ACC112 (cell line): Measurements from ENCODE around the gene SMC4.

Source experiments
- H2AFZ ChIP-seq: fragments of 200-600 bp; sonication (generic); one replicate; pipeline ENCODE4 v1.6.0; 2017; ENCODE audit warnings: antibody characterized with exemption, low read length; ENCODE audit not compliant: unreplicated experiment
- H3K27ac ChIP-seq: fragments of 200-600 bp; sonication (generic); 2 replicates; pipeline ENCODE4 v1.5.1; 2014; ENCODE audit warnings: low read depth, mild to moderate bottlenecking, antibody characterized with exemption, low read length, moderate library complexity
- H3K27me3 ChIP-seq: fragments of 200-600 bp; sonication (generic); 2 replicates; pipeline ENCODE4 v1.6.1; 2014; ENCODE audit warnings: mild to moderate bottlenecking, antibody characterized with exemption, low read length, moderate library complexity, mixed read lengths; ENCODE audit not compliant: insufficient read depth
- H3K36me3 ChIP-seq: fragments of 200-600 bp; sonication (generic); 2 replicates; pipeline ENCODE4 v1.6.1; 2016; ENCODE audit warnings: mild to moderate bottlenecking, antibody characterized with exemption, low read length, moderate library complexity, mixed read lengths; ENCODE audit not compliant: insufficient read depth
- H3K4me1 ChIP-seq: fragments of 200-600 bp; sonication (generic); one replicate; pipeline ENCODE4 v1.6.1; 2016; ENCODE audit warnings: low read length, mixed read lengths; ENCODE audit not compliant: insufficient read depth, unreplicated experiment, control insufficient read depth
- H3K4me3 ChIP-seq: fragments of 200-600 bp; sonication (generic); 2 replicates; pipeline ENCODE4 v1.5.1; 2014; ENCODE audit warnings: mild to moderate bottlenecking, low read depth, low read length
- H3K79me2 ChIP-seq: fragments of 200-600 bp; sonication (generic); one replicate; pipeline ENCODE4 v1.6.0; 2016; ENCODE audit warnings: low read length; ENCODE audit not compliant: control insufficient read depth, unreplicated experiment, insufficient read depth

SMC4 gene

DNA sequence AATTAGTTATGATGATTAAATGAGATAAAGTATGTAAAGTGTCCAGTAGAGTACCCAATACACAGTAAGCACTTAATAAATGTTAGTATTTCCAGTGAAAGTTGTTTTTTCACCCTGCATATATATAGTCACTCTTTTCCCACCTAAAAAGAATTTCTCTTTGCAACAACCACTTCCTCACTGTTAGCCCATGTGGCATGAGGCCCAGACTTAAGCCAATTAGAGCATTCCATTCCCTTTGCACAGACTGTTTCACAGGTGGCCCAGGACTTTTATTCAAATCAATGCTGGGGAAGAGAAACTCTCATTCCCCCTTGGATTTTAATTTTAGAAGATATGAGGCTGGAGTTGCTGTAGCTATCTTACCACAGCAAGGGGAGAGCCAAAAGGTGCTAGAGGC is 4.2 kb upstream of the SMC4 start:
- Histone ChIP-seq H2AFZ (no peak overlapping the region), H3K79me2 (peaks cover 81% of the 10 kb centered on the region), H3K27ac (no peak overlapping the region), H3K36me3 (no peaks in the 10 kb centered on the region; the same call in 1 of the 2 replicates), H3K4me3 (no peak overlapping the region), H3K4me1 (peaks cover 24% of the 10 kb centered on the region), H3K27me3 (no peaks in the 10 kb centered on the region)

- Histone ChIP-seq H3K27me3 (no peaks in the 10 kb centered on the region), H3K4me1 (peaks cover 39% of the 10 kb centered on the region), H3K4me3 (peak overlapping the region; percentile 92), H3K79me2 (peaks cover 84% of the 10 kb centered on the region), H2AFZ (peak overlapping the region; percentile 98), H3K27ac (peak overlapping the region; percentile 87), H3K36me3 (peaks cover 9% of the 10 kb centered on the region; the same call in 1 of the 2 replicates)
These were observed 678 bp upstream of the SMC4 start for GRCh38 chr3:160398820-160399124.

GRCh38 chr3:160400030-160400701 is 716 bp downstream of the SMC4 start:
- H2AFZ ChIP-seq = peak overlapping the region; percentile 61
- peak overlapping the region; percentile 87 for H3K27ac ChIP-seq
- peak overlapping the region; percentile 92 for H3K4me3 ChIP-seq
- peaks cover 46% of the 10 kb centered on the region for H3K4me1 ChIP-seq
- H3K27me3 ChIP-seq = no peaks in the 10 kb centered on the region
- peaks cover 23% of the 10 kb centered on the region for H3K36me3 ChIP-seq
- H3K79me2 ChIP-seq = peaks cover 88% of the 10 kb centered on the region

GRCh38 chr3:160400702-160401150 is 1.3 kb downstream of the SMC4 start:
- H3K4me3 ChIP-seq = peak overlapping the region; percentile 92
- peak overlapping the region; percentile 61 for H2AFZ ChIP-seq
- peaks cover 29% of the 10 kb centered on the region for H3K36me3 ChIP-seq
- H3K27me3 ChIP-seq = no peaks in the 10 kb centered on the region
- H3K79me2 ChIP-seq = peaks cover 88% of the 10 kb centered on the region
- H3K4me1 ChIP-seq = peaks cover 40% of the 10 kb centered on the region
- peak overlapping the region; percentile 87 for H3K27ac ChIP-seq

DNA sequence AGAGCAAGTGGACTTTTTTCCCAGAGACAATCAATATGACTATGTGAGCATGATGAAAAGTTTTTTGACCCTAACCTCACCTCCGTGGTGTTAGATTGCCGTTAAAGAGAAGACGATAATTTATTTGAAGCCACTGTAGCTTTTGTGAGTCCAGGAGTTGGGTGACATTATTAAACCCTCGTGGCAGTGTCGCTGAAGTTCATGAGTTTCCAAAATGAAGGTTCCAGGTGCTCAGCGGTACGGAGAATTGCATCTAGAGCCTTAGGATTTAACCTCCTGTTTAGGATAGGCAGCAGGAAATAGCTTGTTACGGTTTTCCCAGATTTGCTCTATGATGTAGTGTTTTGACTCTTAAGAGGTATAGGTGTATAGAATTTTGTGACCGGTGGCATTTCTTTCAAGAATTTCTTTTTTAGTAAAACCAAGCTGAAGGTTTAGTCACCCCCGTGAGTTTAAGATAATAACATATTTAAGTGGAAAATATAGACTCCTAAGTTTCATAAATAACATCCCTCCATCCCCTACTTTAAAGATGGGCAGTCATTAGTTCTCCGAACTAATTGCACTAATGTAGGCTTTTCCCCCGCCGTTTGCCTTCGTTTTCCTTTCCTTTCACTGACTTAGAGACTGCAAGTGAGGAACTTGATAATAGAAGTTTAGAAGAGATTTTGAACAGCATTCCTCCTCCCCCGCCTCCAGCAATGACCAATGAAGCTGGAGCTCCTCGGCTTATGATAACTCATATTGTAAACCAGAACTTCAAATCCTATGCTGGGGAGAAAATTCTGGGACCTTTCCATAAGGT is 2.0 kb downstream of the SMC4 start:
- peak overlapping the region; percentile 92 for H3K4me3 ChIP-seq
- H3K4me1 ChIP-seq = peaks cover 37% of the 10 kb centered on the region
- no peak overlapping the region for H2AFZ ChIP-seq
- H3K27ac ChIP-seq = peak overlapping the region; percentile 87
- peaks cover 94% of the 10 kb centered on the region for H3K79me2 ChIP-seq
- H3K27me3 ChIP-seq = no peaks in the 10 kb centered on the region
- peaks cover 36% of the 10 kb centered on the region for H3K36me3 ChIP-seq

DNA sequence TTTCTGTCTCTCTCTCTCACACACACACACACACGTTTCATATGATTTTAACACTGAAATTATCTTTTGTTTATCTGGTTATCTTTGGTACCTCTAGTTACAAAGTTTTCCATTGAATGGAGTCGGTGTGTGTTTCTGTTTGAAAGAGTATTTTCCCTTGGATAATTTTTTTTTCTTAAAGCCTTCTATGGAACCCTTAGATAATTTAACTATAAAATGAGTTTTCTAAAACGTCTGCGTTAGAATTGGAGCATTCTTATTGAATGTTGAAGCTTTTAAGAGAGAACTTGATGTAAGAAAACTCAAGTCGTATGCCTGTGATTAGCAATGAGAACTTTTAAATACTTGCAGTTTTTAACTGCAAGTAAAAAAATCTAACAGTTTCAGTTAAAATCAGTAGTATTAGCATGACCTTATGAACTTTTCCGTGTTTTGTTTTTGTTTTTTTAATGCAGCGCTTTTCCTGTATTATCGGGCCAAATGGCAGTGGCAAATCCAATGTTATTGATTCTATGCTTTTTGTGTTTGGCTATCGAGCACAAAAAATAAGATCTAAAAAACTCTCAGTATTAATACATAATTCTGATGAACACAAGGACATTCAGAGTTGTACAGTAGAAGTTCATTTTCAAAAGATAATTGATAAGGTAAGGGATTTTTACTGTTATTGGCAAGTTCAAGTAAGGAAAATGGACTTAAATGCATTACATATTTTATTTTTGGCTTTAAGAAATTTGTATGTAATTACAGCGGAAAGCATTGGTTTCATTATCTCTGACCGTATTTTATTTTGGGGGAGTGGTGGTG is 3.0 kb downstream of the SMC4 start:
- Histone ChIP-seq H3K27me3 (no peaks in the 10 kb centered on the region), H3K4me1 (peaks cover 30% of the 10 kb centered on the region), H3K36me3 (peaks cover 43% of the 10 kb centered on the region), H3K4me3 (peak overlapping the region; percentile 92), H2AFZ (no peak overlapping the region), H3K79me2 (peaks cover 94% of the 10 kb centered on the region), H3K27ac (peak overlapping the region; percentile 35)

- H3K4me3 ChIP-seq = peak overlapping the region; percentile 92
- peak overlapping the region; percentile 35 for H3K27ac ChIP-seq
- peaks cover 29% of the 10 kb centered on the region for H3K4me1 ChIP-seq
- peaks cover 43% of the 10 kb centered on the region for H3K36me3 ChIP-seq
- H3K79me2 ChIP-seq = peaks cover 94% of the 10 kb centered on the region
- H3K27me3 ChIP-seq = no peaks in the 10 kb centered on the region
- H2AFZ ChIP-seq = no peak overlapping the region
These were observed 3.6 kb downstream of the SMC4 start for GRCh38 chr3:160403028-160403545.

- H3K27ac ChIP-seq = peak overlapping the region; percentile 35
- peaks cover 43% of the 10 kb centered on the region for H3K36me3 ChIP-seq
- peak overlapping the region; percentile 92 for H3K4me3 ChIP-seq
- peaks cover 27% of the 10 kb centered on the region for H3K4me1 ChIP-seq
- no peak overlapping the region for H2AFZ ChIP-seq
- H3K27me3 ChIP-seq = no peaks in the 10 kb centered on the region
- peaks cover 93% of the 10 kb centered on the region for H3K79me2 ChIP-seq
These were observed 4.5 kb downstream of the SMC4 start for GRCh38 chr3:160403796-160404470.

GRCh38 chr3:160409812-160410610 is 10.6 kb downstream of the SMC4 start:
- no peaks in the 10 kb centered on the region for H3K27me3 ChIP-seq
- peaks cover 9% of the 10 kb centered on the region for H3K4me1 ChIP-seq
- no peak overlapping the region for H2AFZ ChIP-seq
- H3K79me2 ChIP-seq = peaks cover 71% of the 10 kb centered on the region
- no peak overlapping the region for H3K27ac ChIP-seq
- H3K4me3 ChIP-seq = no peak overlapping the region
- H3K36me3 ChIP-seq = peaks cover 48% of the 10 kb centered on the region
